Astrocyte (in vitro differentiated cells and primary cell): ENCODE data around the gene DHRS7B. TPM values are rescaled to one million over a fixed set of nuclear protein-coding genes. Genes with fewer than 3 reads are reported as not detected.

Experiments
- DNase-seq: peaks from one replicate; pipeline ENCODE4 v3.0.0-alpha.2; 2010; ENCODE audit warnings: low read depth
- FAIRE-seq: peaks from 2 replicates; lab custom pipeline; 2011; peaks lifted over from hg19 to GRCh38; lab: Jason Lieb, UNC
- H2AFZ ChIP-seq: 2 replicates; pipeline ENCODE4 v1.6.0; 2012; ENCODE audit warnings: low read depth, low read length, inconsistent platforms
- H3K27ac ChIP-seq: 2 replicates; pipeline ENCODE4 v1.5.1; 2011; ENCODE audit warnings: low read depth, low read length, inconsistent platforms
- H3K27me3 ChIP-seq: 2 replicates; pipeline ENCODE4 v1.6.0; 2011; ENCODE audit warnings: low read length, inconsistent platforms; ENCODE audit not compliant: insufficient read depth
- H3K36me3 ChIP-seq: 2 replicates; pipeline ENCODE4 v1.5.1; 2011; ENCODE audit warnings: low read length, inconsistent platforms; ENCODE audit not compliant: insufficient read depth
- H3K4me1 ChIP-seq: 2 replicates; pipeline ENCODE4 v1.5.1; 2011; ENCODE audit warnings: low read length, inconsistent platforms; ENCODE audit not compliant: insufficient read depth
- H3K4me2 ChIP-seq: 2 replicates; pipeline ENCODE4 v1.6.0; 2012; ENCODE audit warnings: low read length, inconsistent platforms
- H3K4me3 ChIP-seq: 2 replicates; pipeline ENCODE4 v1.5.1; 2011; ENCODE audit warnings: low read depth, mild to moderate bottlenecking, low read length, inconsistent platforms; ENCODE audit not compliant: insufficient read depth
- H3K79me2 ChIP-seq: 2 replicates; pipeline ENCODE4 v1.6.0; 2012; ENCODE audit warnings: mild to moderate bottlenecking, low read length, inconsistent platforms; ENCODE audit not compliant: insufficient read depth
- H3K9ac ChIP-seq: 2 replicates; pipeline ENCODE4 v1.6.0; 2012; ENCODE audit warnings: mild to moderate bottlenecking, low read length, inconsistent platforms
- H3K9me3 ChIP-seq: 2 replicates; pipeline ENCODE4 v1.5.1; 2012; ENCODE audit warnings: low read depth, mild to moderate bottlenecking, low read length, inconsistent platforms; ENCODE audit not compliant: insufficient read depth
- H4K20me1 ChIP-seq: 2 replicates; pipeline ENCODE4 v1.6.0; 2012; ENCODE audit warnings: low read length, inconsistent platforms; ENCODE audit not compliant: insufficient read depth
- H3K27ac Mint-ChIP-seq: one replicate; pipeline ENCODE4 v1.8.0; 2021; ENCODE audit warnings: mild to moderate bottlenecking, mixed read lengths; ENCODE audit not compliant: unreplicated experiment
- H3K27me3 Mint-ChIP-seq: one replicate; pipeline ENCODE4 v1.8.0; 2021; ENCODE audit warnings: low read depth, mixed read lengths; ENCODE audit not compliant: unreplicated experiment
- H3K36me3 Mint-ChIP-seq: one replicate; pipeline ENCODE4 v1.8.0; 2021; ENCODE audit warnings: low read depth, mixed read lengths; ENCODE audit not compliant: unreplicated experiment
- H3K4me1 Mint-ChIP-seq: one replicate; pipeline ENCODE4 v1.8.0; 2021; ENCODE audit warnings: low read depth, mixed read lengths; ENCODE audit not compliant: unreplicated experiment
- H3K4me3 Mint-ChIP-seq: one replicate; pipeline ENCODE4 v1.8.0; 2021; ENCODE audit warnings: mild to moderate bottlenecking, moderate library complexity, mixed read lengths; ENCODE audit not compliant: unreplicated experiment
- H3K9me3 Mint-ChIP-seq: one replicate; pipeline ENCODE4 v1.8.0; 2021; ENCODE audit warnings: mild to moderate bottlenecking, mixed read lengths; ENCODE audit not compliant: unreplicated experiment
- EZH2 ChIP-seq: IDR thresholded peaks from 2 replicates; pipeline ENCODE4 v1.6.1; 2012; ENCODE audit warnings: mild to moderate bottlenecking, low read length, inconsistent platforms; ENCODE audit not compliant: insufficient read depth
- total RNA-seq: library from RNA; stranded (reverse); gene quantifications from 2 replicates; pipeline ENCODE4 v1.2.1, GENCODE V29; 2021
- TF ChIP-seq, protein P1 (sequence below): IDR thresholded peaks from 2 replicates; pipeline ENCODE4 v1.5.1; 2011; ENCODE audit warnings: low read depth, mild to moderate bottlenecking, inconsistent platforms, low read length, moderate library complexity; ENCODE audit not compliant: insufficient read depth

The DHRS7B gene
- total RNA-seq, 1 donor from 2014 or later: 15.5 TPM

DNA sequence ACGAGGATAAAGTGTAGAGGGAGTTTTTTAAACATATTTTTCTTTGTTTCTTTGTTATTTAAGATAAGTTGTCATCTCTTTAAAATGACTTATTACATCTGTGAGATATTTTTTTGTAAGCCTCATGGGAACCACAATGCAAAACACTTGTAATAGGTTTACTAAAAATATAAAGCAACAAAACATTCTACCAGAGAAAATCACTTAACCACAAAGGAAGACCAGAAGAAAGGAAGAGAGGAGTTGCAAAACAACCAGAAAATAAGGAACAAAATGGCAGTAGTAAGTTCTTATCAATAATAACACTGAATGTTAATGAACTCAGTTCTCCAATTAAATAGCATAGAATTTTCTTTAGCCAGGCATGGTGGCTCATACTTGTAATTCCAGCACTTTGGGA, 22.9 kb downstream of the DHRS7B start:
- Histone ChIP-seq H3K9ac (no peak overlapping the region), H3K79me2 (no peaks in the 10 kb centered on the region), H3K27me3 (no peaks in the 10 kb centered on the region), H3K9me3 (peaks cover 2% of the 10 kb centered on the region), H3K27ac (no peak overlapping the region), H3K36me3 (no peaks in the 10 kb centered on the region), H3K4me1 (no peaks in the 10 kb centered on the region), H3K4me3 (no peak overlapping the region), H4K20me1 (no peaks in the 10 kb centered on the region), H2AFZ (no peak overlapping the region), H3K4me2 (no peak overlapping the region)
- peaks cover 15% of the 10 kb centered on the region for H3K36me3 Mint-ChIP-seq
- H3K4me3 Mint-ChIP-seq: no peak overlapping the region
- H3K4me1 Mint-ChIP-seq: no peaks in the 10 kb centered on the region
- no peak overlapping the region for H3K27ac Mint-ChIP-seq
- no peaks in the 10 kb centered on the region for H3K27me3 Mint-ChIP-seq
- FAIRE-seq (no peak), DNase-seq (no peak)
- peaks cover 5% of the 10 kb centered on the region for H3K9me3 Mint-ChIP-seq
- TF ChIP-seq, protein P1, sequence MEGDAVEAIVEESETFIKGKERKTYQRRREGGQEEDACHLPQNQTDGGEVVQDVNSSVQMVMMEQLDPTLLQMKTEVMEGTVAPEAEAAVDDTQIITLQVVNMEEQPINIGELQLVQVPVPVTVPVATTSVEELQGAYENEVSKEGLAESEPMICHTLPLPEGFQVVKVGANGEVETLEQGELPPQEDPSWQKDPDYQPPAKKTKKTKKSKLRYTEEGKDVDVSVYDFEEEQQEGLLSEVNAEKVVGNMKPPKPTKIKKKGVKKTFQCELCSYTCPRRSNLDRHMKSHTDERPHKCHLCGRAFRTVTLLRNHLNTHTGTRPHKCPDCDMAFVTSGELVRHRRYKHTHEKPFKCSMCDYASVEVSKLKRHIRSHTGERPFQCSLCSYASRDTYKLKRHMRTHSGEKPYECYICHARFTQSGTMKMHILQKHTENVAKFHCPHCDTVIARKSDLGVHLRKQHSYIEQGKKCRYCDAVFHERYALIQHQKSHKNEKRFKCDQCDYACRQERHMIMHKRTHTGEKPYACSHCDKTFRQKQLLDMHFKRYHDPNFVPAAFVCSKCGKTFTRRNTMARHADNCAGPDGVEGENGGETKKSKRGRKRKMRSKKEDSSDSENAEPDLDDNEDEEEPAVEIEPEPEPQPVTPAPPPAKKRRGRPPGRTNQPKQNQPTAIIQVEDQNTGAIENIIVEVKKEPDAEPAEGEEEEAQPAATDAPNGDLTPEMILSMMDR: no peak
- no peak for TF ChIP-seq EZH2

DNA sequence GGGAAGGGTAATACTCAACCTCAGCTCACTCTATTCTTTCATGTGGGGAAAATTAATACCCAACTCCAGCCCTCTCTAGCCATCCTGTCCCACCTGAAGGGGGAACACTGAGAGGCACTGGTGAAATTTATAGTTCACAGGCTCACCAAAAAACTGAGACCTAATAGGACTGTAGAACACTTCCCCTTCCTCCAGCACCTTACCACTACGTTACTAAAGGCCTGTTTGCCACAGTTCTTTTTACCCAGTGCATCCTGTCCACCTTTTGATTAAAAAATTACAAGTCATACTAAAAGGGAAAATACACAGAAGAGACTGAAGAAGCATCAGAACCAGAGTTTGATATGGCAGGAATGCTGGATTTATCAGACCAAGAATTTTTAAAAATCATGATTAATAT, 26.0 kb downstream of the DHRS7B start:
- peaks cover 2% of the 10 kb centered on the region for H3K9me3 ChIP-seq
- no peak overlapping the region for H3K27ac Mint-ChIP-seq
- peaks cover 5% of the 10 kb centered on the region for H3K9me3 Mint-ChIP-seq
- no peak overlapping the region for H2AFZ ChIP-seq
- no peak overlapping the region for H3K9ac ChIP-seq
- TF ChIP-seq, protein P1: no peak
- TF ChIP-seq EZH2: no peak
- H3K27me3 ChIP-seq: no peaks in the 10 kb centered on the region
- H3K27me3 Mint-ChIP-seq: no peaks in the 10 kb centered on the region
- H3K27ac ChIP-seq: no peak overlapping the region
- H3K4me1 Mint-ChIP-seq: no peaks in the 10 kb centered on the region
- DNase-seq (no peak), FAIRE-seq (no peak)
- no peaks in the 10 kb centered on the region for H3K36me3 ChIP-seq
- no peaks in the 10 kb centered on the region for H3K4me1 ChIP-seq
- H3K4me3 ChIP-seq: no peak overlapping the region
- H3K79me2 ChIP-seq: no peaks in the 10 kb centered on the region
- H3K36me3 Mint-ChIP-seq: peaks cover 8% of the 10 kb centered on the region
- no peak overlapping the region for H3K4me3 Mint-ChIP-seq
- no peaks in the 10 kb centered on the region for H4K20me1 ChIP-seq
- no peak overlapping the region for H3K4me2 ChIP-seq

DNA sequence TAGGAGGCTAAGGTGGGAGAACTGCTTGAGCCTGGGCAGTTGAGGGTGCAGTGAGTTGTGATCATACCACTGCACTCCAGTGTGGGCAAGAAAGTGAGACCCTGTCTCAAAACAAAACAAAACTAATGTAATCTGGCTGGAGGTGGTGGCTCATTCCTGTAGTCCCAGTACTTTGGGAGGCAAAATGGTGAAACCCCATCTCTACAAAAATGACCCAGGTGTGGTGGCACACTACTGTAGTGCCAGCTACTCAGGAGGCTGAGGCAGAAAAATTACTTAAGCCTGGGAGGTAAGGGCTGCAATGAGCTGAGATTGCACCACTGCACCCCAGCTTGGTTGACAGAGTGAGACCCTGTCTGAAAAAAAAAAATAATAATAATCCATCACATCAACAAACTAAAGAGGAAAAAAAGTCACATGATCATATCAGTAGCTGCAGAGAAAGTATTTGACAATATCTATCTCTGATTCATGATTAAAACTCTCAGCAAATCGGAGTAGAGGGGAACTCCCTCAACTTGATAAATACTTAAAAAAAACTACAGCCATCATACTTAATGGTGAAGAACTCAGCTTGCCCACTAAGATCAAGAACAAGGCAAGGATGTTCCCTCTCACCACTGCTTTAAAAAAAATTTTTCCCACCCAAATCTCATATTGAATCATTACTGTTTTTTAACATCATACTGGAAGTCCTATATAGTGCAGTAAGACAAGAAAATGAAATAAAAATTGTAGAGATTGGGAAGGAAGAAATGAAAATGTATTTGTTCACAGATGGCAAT, 31.0 kb downstream of the DHRS7B start:
- Mint-ChIP-seq H3K4me1 (peaks cover 9% of the 10 kb centered on the region), H3K9me3 (peaks cover 3% of the 10 kb centered on the region), H3K27ac (no peak overlapping the region), H3K36me3 (peaks cover 2% of the 10 kb centered on the region), H3K27me3 (no peaks in the 10 kb centered on the region), H3K4me3 (no peak overlapping the region)
- Histone ChIP-seq H3K27me3 (no peaks in the 10 kb centered on the region), H3K9ac (no peak overlapping the region), H2AFZ (no peak overlapping the region), H3K36me3 (no peaks in the 10 kb centered on the region), H3K4me1 (no peaks in the 10 kb centered on the region), H3K9me3 (no peaks in the 10 kb centered on the region), H3K27ac (no peak overlapping the region), H3K4me2 (no peak overlapping the region), H4K20me1 (no peaks in the 10 kb centered on the region), H3K4me3 (no peak overlapping the region), H3K79me2 (no peaks in the 10 kb centered on the region)
- DNase-seq (no peak), FAIRE-seq (no peak)
- no peak for TF ChIP-seq EZH2
- TF ChIP-seq, protein P1: no peak
